PC-3 (cell line): ENCODE measurements around the gene MON2.

Experiments used
- EZH2 ChIP-seq: fragments of 300-600 bp; sonication (generic); IDR thresholded peaks from one replicate; pipeline ENCODE4 v1.6.1; 2017; ENCODE audit warnings: antibody characterized with exemption, mild to moderate bottlenecking, low read length; ENCODE audit not compliant: unreplicated experiment
- TF ChIP-seq, protein P1 (sequence below): fragments of 300-600 bp; sonication (generic); conservative IDR thresholded peaks from 2 replicates; pipeline ENCODE4 v1.5.1; 2017; ENCODE audit warnings: antibody characterized with exemption, low read depth, mild to moderate bottlenecking, low read length

DNA sequence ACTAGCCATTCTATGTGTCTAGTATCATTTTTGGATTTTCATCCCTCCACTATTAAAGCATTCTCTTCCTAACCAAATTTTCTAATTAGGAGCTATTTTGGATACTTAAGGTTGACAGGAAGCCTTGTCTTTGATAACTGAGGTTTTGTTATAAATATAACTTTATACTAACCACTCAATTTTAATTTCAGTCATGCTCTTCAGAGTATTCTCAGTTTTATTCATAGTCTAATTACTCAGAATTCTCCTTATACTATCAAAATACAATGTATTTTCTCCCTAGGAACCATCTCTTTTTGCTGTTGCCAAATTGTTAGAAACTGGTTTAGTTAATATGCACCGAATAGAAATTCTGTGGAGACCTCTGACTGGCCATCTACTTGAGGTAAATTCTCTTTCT lies 76.2 kb downstream of the MON2 start:
- TF ChIP-seq, protein P1, sequence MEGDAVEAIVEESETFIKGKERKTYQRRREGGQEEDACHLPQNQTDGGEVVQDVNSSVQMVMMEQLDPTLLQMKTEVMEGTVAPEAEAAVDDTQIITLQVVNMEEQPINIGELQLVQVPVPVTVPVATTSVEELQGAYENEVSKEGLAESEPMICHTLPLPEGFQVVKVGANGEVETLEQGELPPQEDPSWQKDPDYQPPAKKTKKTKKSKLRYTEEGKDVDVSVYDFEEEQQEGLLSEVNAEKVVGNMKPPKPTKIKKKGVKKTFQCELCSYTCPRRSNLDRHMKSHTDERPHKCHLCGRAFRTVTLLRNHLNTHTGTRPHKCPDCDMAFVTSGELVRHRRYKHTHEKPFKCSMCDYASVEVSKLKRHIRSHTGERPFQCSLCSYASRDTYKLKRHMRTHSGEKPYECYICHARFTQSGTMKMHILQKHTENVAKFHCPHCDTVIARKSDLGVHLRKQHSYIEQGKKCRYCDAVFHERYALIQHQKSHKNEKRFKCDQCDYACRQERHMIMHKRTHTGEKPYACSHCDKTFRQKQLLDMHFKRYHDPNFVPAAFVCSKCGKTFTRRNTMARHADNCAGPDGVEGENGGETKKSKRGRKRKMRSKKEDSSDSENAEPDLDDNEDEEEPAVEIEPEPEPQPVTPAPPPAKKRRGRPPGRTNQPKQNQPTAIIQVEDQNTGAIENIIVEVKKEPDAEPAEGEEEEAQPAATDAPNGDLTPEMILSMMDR = no peak
- no peak for TF ChIP-seq EZH2
